VCaP (cell line): ENCODE results near the gene ULBP2.
"Not testable (repeated sequence)": the region's sequence is repeated elsewhere in the genome, so short reads cannot be mapped to it uniquely, and the experiment has no call there.

Experiments
- H3K27ac ChIP-seq: fragments of 450-650 bp; 2 replicates; pipeline ENCODE4 v1.5.1; 2017
- TF ChIP-seq, protein P1 (sequence below): fragments of 450-650 bp; conservative IDR thresholded peaks from 2 replicates; pipeline ENCODE4 v1.5.1; 2017; ENCODE audit warnings: mild to moderate bottlenecking, moderate library complexity

Gene ULBP2

DNA sequence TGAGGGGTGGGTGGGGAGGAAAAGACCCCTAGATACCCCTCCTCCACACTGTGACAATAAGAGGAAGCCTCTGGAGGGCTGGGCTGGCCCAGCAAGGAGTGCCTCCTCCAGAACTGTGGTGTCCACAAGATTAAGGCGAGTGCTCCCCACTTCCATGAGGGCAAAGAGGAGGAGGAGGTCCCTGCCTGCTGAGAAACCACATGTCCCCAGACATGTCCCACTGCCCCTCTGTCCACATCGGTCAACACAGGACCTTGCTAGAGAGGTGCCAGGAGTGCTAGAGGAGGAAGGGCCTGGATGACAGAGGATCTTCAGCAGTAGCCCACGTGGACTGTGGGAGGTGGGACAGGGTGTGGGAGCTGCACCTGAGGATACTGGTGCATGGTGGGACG, 22.0 kb upstream of the ULBP2 start:
- TF ChIP-seq, protein P1, sequence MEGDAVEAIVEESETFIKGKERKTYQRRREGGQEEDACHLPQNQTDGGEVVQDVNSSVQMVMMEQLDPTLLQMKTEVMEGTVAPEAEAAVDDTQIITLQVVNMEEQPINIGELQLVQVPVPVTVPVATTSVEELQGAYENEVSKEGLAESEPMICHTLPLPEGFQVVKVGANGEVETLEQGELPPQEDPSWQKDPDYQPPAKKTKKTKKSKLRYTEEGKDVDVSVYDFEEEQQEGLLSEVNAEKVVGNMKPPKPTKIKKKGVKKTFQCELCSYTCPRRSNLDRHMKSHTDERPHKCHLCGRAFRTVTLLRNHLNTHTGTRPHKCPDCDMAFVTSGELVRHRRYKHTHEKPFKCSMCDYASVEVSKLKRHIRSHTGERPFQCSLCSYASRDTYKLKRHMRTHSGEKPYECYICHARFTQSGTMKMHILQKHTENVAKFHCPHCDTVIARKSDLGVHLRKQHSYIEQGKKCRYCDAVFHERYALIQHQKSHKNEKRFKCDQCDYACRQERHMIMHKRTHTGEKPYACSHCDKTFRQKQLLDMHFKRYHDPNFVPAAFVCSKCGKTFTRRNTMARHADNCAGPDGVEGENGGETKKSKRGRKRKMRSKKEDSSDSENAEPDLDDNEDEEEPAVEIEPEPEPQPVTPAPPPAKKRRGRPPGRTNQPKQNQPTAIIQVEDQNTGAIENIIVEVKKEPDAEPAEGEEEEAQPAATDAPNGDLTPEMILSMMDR: no peak
- no peak overlapping the region for H3K27ac ChIP-seq

DNA sequence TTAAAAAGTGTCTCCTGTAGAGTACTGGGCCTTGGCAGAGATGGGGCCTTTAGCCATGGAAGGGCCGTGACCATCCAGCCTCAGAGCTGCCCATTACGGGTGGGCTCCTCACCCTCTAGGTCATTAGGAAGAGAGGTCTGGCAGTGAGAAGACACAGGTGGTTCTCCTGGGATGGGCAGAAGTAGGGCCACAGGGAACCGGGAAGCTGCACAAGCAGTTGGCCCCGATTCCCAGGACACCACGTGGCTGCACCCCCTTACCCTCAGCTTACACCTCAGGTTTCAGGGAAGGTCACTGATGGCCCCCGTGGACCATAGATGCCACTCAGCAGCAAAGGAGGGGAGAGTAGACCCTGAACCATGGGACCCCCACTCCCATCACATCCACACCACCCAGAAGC, 20.5 kb upstream of the ULBP2 start:
- TF ChIP-seq, protein P1: no peak
- no peak overlapping the region for H3K27ac ChIP-seq

DNA sequence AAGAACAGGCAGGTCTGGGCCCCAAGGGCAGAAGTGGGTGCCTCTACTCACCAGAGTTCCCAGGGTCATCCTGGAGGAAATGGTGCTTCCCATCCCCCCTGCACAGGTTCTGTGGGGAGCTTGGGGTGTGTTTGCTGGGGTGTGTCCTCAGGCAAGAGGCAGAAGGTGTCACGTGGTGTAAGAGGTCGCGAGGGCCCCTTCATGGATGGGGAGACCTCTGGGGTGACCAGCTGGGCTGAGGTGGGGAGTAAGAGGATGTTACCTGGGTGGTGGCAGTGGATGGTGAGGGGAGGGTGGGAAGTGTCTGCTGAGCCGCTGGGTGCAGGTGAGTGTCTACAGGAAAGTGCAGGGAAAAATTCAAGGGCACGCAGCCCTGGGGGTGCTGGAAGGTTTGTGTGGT, 19.7 kb upstream of the ULBP2 start:
- not testable (repeated sequence) for H3K27ac ChIP-seq

DNA sequence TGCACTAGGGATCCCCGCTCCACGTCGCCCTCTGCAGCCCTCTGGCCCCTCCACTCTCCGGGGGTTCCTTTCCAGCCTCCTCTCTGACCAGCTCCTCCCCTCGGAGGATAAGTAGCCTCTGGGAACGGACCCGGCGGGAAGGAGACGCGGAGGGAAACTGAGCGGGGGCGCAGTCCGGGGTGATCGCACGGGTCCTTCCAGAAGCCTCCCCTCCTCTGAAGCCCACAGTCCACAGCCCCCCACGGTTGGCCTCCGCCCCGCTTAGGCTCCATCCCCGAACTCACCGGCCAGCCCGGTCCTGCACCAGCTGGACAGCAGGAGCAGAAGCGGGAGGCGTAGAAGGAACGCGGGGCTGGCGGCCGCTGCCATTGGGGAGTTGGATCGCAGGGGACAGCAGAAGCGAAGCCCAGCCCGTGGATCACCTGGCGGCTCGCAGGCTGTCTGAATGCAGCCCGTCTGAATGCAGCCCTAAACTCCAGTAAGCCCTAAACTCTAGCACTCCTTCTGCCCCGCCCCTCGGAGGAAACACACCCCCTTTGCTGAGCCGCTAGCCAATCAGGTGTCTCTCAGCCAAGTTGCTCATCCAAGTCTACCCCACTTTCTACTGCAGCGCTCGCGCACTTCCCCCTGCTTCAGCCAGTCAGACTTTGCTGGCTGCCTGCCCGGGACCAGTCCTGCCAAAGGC, 19.0 kb upstream of the ULBP2 start, which contains the start of gene RAET1G:
TSS of gene RAET1G (minus strand) at position 480 of the 685 bp plus-strand sequence. CDS start at position 369, 111 bp downstream.
- TF ChIP-seq, protein P1: no peak

DNA sequence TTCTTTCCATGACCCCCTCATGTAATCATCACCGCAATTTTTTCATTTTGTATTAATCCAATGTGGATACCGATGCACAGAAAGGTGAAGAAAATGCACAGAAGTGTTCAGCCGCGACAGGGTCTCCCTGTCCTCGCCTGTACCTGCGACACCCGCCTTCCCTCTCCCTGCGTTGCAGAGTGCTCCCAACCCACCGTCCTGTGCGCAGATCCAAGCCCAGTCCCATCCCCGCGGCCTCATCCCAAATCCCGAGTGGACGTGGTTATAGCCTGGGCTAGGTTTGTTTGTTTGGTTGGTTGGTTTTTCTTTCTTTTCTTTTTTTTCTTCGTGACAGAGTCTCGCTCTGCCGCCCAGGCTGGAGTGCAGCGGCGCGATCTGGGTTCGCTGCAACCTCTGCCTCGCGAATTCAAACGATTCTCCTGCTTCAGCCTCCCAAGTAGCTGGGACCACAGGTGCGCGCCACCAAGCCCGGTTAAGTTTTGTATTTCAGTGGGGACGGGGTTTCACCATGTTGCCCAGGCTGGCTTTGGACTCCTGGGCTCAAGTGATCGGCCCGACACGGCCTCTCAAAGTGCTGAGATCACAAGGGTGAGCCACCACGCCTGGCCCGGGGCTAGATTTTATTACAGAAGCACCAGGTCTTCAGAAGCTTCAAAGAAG, 18.4 kb upstream of the ULBP2 start:
- TF ChIP-seq, protein P1: no peak
- peak overlapping the region; percentile 25; the same call in 1 of the 2 replicates for H3K27ac ChIP-seq

More for the DNA sequence above, 19.0 kb upstream of the ULBP2 start, which contains the start of gene RAET1G:
- H3K27ac ChIP-seq: peak within 1 kb of the TSS; percentile 25; the same call in 1 of the 2 replicates

DNA sequence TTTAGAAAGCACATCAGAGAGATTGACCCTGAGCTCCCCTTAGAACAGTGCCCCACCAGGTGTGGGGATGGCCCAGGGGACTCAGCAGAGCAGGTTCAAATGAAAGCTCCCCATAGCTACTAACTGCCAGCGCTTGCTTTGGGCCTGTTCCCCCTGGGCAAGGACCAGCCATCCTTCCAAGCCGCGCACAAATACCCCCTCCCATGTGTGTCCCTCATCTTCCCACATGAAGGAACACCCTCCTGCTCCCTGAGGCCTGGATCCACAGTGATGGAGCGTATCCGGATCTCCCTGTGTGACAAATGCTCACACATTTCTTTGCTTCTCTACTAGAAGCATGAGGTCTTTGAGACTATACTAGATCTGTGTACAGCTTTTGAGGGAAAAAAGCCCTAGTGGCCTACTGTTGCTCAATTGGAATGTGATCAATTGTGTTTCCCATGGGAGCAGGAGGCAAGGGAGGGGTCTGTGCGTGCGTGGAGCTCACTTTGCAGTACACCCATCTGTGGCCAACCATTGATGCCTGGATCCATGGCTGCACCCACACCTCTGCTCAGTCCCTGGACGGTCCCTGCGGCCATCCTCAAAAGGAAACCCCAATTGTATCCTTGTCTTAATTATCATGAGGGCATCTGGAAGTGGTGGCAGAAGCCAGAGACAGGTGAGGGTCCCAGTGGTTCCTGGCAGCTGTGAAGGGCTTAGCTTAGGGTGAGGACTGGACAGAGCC, 17.4 kb upstream of the ULBP2 start:
- no peak overlapping the region for H3K27ac ChIP-seq
- TF ChIP-seq, protein P1: no peak

DNA sequence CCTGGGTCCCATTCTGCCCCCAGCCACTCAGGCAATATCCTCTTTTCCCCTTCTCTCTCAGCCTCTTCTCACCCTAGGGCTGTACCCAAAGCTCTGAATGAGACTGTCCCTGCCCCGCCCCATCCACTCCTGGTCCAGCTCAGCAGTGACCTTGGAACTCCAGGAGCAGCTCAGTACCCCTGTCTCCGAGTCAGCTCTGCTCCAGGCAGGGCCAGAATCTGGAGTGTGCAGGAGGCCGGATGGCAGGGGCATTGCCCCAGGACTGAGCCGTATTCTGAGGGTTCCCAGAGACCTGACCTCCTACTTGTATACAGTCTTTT, 16.9 kb upstream of the ULBP2 start:
- H3K27ac ChIP-seq: no peak overlapping the region
- TF ChIP-seq, protein P1: no peak
